ENCODE data around the gene ARPC1B. TPM values are rescaled to one million over a fixed set of nuclear protein-coding genes. Genes with fewer than 3 reads are reported as not detected.
"Not testable (repeated sequence)": the region's sequence is repeated elsewhere in the genome, so short reads cannot be mapped to it uniquely, and the experiment has no call there.

The ARPC1B gene
- polyA plus RNA-seq, 10 donors: 31.0 to 63.0 (median 40.4) TPM

DNA sequence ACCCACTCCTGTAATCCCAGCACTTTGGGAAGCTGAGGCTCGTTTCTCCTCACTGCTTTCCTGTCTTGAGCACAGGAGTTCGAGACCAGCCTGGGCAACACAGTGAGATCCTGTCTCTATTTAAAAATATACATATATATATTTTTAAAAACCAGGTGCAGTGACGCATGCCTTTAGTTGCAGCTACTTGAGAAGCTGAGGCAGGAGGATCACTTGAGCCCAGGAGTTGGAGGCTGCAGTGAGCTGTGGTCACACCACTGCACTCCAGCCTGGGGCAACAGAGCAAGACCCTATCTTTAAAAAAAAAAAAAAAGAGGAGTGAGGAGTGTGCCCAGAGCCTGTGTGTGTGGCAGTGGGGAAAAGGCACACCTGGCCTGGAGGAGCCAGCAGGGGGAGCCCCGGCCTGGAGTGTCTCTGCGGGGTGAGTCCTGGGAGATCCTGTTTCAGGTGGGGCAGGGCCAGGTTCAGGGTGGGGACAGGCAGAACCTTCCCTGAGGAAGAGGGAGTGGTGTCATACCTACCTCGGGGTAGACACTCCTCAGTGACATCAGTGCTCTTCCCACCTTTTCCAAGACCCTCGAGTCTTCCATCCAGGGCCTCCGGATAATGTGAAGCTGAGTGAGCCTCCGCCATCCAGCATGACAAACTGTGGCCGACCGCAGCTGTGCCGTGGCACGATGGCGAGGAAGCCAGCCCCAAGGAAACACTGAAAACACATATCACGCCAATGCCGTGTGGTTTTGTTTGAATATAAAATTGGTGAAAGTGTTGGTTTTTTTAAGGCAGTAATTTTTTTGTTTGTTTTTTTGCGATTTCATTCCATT is 9.0 kb upstream of the ARPC1B start:
- no peak for DNase-seq

DNA sequence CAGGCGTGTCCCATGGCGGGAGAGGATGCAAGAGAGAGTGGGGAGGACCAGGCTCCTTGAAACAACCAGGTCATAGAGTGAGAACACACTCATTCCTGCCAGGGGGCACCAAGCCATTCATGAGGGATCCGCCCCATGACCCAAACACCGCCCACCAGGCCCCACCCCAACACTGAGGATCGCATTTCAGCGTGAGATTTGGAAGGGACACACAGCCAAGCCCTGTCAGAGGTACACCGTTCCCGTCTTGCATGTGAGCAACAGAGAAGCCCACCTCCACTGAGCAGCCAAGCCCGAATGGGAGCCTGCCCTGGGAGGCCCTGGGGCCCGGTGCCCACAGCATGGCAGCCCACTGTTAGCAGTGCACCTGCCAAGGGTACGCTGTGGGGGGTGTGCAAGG is 7.9 kb upstream of the ARPC1B start:
- DNase-seq: no peak

DNA sequence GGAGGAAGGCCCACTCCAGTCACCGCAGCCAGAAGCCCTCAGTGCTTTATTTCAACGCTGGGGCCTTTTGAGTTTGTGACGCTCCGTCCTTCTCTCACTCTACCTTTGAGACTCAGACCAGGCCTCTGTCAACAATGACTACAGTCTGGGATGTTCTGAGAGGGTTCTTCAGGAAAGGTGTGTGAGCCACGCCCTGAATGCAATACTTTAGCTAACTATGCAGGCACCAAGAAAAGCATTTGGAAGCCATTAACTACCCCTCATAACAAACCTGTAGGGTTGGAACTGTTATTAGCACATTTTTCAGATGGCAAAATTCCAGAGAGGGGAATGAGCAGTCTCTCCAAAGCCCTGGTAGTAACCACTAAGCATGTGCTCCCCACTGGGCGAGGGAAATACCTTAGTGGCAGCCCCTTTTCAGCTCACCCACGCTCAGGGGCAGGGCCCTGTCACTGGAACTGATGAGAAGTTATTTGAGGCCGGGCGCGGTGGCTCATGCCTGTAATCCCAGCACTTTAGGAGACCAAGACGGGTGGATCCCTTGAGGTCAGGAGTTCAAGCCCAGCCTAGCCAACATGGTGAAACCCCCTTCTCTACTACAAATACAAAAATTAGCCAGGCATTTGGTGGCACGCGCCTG is 5.7 kb upstream of the ARPC1B start:
- DNase-seq: no peak

DNA sequence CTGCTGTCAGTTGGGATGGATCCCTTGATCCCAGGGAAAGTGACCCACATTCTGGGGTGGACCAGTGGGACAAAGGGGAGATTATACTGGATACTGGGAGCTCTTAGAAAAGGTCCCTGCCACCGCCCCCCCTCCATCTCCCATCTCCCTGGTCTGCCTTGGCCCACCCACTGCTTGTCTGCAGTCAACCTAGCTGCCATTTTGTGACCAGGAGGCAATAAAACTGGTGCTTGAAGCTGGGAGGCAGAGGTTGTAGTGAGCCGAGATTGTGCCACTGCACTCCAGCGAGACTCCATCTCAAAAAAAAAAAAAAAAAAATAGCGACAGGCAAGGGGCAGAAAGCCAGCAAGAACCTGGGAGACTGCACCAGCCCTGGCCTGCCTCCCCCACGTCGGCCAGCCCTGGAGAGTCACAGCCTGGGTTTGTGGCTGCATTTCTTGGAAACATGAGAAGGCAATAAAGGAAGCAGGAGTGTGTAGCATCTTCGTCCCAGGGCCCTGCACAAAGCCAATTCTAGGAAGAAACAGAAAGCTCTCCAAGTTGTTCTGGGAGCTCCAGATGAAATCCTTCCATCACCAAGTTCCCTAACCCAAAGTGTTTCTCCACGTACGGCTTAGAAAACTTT is 4.7 kb upstream of the ARPC1B start:
- peak in 2 of 3 donors; percentile 54 to 77 for DNase-seq

DNA sequence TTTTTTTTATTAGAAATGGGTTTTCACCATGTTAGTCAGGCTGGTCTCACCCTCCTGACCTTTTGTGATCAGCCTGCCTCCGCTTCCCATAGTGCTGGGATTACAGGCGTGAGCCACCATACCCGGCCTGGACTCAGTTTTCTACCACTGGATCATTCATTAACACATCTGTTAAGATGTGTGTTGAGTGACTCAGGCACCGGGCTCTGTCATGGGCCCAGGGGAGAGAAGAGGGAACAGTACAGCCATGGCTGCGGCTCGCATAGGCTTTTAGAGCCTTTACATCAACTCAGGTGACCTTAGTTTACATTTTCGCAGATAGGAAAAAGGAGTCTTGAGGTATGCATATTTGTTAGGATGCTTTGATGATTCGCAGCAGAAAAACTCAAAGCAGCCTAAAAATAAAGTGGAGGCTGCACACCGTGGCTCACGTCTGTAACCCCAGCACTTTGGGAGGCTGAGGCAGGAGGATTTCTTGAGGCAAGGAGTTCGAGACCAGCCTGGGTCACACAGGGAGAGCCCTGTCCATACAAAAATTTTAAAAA is 3.1 kb upstream of the ARPC1B start:
- no peak for DNase-seq

DNA sequence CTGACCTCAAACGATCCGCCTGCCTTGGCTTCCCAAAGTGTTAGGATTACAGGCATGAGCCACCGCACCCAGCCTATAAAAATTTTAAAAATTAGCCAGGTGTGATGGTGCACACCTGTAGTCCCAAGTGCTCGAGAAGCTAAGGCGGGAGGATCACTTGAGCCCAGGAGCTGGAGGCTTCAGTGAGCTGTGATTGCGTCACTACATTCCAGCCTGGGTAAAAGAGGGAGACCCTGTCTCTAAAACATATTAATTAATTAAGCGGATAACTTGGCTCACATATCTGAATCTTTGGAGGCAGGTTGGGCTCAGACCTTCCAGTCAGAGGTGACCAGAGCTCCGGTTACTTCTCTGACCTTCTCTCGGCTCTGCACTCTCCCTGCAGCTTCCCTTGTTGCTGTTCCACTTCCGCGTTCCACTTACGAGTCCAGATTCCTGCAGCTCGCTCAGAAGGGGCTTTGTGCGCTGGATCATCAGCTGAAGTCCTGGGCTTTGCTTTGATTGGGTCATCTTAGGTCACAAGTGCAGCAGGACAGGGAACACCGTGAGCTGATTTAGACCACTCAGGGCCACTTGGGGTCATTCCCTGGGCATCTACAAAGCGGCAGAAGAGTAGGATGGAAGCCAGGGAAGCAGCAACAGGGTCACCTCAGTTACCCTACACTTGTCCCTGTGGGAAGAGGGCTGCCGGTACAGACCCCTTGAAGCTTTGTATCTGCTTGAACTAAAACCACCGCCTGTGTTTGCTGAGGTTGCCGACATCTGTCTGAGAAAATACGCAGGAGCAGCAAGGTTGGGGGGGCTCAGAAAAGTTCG is 2.0 kb upstream of the ARPC1B start:
- no peak for DNase-seq

DNA sequence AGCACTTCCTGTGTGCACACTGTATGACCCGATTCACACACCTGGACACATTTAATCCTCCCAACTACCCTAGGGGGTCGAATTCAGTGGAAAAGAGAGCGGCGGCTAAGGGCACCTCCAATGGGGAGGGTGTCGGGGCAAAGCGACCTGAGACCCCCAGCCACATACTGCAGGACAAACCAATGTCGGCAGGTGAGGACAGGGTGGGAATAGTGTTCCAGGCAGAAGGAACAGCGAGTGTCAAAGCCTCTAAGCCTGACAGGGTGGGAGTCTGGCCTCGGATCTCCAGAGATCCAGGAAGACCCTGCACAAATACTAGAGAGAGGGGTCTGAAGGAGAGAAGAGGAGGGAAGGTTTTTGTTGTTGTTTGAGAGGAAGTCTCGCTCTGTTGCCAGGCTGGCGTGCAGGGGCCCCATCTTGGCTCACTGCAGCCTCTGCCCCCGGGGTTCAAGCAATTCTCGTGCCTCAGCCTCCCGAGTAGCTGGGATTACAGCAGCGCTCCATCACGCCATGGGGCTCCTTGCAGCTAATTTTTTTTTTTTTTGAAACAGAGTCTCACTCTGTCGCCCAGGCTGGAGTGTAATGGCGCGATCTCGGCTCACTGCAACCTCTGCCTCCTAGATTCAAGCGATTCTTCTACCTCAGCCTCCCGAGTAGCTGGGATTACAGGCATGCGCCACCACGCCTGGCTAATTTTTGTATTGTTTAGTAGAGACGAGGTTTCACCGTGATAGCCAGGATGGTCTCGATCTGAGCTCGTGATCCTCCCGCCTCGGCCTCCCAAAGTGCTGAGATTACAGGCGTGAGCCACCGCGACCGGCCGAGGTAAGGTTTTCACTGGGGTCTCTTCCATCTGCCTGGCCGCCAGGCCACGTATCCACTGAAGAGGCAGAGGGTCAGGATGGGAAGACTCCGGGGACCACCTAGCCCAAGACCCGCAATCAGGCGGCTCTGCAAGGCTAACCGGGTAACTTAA is 1.2 kb upstream of the ARPC1B start:
- no peak for DNase-seq

DNA sequence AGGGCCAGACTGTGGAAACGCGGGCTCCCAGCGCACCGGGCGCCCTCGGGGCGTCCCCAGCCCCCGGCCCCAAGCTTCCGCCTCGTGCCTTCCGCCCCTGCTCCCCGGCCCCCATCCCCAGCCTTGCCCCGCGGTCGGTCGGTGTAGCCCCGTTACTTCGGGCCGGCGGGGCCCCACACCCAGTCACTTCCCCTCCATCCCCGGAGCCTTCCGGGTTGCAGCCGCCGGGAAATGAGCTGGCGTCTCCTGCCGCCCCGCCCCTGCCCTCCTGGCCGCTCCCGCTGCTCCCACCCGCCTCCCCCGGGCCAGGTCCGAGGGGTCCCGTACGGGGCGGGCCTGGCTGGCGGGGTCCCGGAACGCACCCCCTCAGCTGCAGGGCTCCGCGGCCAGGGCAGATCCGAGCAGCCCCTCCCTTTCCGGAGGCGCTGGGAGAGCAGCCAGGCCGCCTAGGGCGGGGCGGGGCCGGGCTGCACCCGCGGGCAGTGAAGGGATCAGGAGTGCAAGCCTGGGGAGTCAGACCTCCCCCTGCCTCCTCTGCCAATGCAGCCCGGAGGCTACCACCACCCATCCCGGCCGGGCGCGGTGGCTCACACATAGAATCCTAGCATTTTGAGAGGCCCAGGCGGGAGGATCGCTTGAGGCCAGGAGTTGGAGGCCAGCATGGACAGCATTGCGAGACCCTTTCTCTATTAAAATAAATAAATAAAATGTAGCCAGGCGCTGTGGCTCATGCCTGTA is 709 bp downstream of the ARPC1B start:
- DNase-seq: peak in 2 of 3 donors; percentile 80 to 89

DNA sequence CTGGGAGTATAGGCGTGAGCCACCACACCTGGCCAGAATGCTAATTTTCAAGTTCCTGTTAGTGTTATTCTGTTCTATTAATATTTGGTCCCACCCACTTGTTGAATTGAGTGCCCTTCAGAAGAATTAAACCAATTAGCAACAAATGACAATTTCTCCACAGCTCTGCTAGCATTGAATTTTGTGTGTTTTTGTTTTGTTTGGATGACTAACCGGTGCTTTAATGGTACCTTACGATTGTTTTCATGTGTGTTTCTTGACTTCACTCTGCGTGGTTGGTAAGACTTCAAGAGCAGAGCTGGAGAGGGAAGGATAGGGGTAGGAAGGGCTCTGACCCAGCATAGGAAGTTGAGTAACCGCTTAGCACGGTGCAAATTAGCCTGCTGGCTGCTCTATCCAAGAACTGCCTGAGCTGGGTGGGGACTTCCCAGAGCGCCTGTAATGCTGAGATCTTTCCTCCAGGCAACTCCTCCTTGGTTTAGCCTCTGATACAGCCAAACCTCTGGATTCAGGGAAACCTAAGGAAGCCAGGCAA is 4.6 kb downstream of the ARPC1B start:
- DNase-seq: peak; percentile 62 to 89 (median 80)

DNA sequence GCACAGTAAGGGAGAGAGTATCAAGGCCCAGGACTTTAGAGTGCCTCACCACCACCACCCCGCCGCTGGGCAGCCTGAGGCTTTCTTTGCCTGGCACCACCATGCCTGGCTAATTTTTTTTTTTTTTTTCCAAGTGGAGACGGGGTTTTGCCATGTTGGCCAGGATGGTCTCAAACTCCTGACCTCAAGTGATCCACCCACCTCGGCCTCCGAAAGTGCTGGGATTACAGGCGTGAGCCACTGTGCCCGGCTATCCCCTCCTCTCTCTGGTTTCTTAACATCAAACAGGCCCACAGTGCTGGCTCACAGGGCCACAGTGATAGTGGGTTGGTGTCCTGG is 5.1 kb downstream of the ARPC1B start:
- DNase-seq: not testable (repeated sequence)

DNA sequence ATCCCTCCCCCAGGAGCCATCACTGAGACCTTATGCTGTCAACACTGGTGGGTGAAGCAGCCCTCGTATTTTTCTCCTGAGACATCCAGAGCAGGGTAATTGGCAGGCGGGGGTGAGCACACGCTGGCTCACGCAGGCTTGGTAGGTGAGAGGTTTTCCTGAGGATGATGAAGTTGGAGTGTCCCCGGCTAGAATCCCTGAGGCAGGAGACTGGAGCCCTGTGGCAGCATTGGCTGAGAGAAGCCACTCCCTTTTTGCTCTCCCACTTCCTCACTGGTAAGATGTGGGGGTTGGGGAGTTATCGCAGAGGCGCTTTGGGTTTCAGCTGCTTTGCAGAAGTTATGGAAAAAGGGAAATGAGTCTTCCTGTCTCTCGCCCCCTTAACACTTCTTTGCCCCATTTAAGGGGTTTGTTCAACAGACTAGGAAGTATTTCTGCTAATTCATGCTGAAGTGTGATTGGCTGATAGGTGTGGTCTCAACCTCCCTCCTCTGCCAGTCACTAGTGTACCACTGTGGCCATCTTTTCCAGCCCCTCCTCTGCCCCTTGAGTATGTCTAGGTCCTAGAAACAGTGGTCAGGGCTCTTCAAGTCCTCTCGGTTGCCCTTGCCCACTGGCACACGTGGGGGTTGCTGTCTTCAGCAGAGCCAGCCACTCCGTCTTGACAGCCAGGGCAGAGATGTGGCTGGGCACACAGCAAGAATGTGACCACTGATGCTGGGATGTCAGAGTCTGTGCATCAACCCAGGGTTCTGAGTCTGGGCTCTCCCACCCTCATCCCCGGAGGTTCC is 5.7 kb downstream of the ARPC1B start:
- peak in 2 of 3 donors; percentile 52 to 73 for DNase-seq

DNA sequence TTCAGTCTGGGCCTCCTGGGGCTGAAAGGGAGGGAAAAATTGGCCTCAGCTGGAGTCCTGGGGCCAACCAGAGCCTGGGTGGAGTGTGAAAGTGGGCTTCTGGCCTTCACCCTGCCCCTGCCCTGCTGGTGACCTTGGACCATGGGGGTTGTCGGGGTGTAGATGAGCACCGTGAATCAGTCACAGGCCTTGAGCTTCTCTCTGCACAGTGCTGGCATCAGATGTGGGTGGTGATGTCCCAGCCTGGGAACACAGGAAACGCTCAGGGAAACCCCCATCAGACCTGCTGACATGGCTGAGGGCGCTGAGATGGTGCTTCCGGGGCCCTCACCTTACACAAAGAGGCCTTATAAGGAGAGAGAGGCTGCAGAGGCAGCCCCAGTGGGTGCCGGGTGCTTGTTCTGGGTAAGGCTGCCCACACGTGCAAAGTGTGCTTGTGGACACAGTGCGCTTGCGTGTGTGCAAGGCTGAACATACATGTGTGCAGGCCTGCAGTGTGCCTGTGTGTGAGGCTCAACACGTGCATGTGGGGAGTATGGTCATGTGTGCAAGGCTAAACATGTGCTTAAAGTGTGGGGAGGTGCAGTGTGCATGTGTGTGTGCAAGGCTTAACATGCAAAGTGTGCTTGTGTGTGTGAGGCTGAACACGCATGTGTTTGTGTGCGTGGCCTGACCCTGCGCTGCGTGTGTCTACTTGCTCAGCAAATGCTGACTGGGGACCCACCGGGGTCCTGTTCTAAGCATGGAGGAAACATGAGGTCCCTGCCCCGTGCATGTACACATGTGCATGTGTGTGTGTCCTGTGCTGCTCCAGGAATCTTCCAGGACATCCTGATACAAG is 6.5 kb downstream of the ARPC1B start:
- no peak for DNase-seq

DNA sequence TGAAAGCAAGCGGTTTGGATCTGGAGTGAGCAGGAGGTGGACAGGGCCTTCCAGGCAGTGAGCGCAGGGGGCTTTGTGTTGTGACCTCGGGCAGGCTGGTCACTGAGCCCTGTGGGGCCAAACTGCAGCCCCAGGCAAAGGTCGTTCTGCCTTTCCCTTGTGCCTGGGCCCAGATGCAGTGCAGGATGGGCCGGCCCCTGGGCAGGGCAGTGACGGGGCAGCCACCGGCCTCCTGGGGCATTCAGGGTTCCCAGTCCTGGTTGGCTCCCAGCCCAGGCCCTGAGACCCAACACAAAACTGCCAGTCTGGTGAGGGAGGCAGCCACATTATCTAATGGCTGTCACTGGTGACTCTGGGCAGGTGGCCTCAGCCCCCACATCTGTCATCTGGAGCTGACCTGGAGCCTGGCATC is 7.1 kb downstream of the ARPC1B start:
- DNase-seq: no peak

DNA sequence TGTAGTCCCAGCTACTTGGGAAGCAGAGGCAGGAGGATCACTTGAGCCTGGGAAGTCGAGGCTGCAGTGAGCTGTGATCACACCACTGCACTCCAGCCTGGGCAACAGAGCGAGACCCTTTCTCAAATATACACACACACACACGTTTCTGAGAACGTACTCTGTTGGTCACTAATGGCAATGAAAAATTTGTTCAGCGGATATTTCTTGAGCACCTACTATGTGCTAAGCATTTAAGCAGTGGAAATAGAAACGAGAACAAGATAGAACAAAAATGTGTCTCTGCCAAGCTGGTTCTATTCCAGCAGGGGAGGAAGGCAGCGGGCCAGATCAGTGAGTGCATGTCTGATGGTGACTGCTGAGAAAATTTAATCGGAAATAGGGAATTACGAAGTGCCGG is 8.7 kb downstream of the ARPC1B start:
- no peak for DNase-seq

DNA sequence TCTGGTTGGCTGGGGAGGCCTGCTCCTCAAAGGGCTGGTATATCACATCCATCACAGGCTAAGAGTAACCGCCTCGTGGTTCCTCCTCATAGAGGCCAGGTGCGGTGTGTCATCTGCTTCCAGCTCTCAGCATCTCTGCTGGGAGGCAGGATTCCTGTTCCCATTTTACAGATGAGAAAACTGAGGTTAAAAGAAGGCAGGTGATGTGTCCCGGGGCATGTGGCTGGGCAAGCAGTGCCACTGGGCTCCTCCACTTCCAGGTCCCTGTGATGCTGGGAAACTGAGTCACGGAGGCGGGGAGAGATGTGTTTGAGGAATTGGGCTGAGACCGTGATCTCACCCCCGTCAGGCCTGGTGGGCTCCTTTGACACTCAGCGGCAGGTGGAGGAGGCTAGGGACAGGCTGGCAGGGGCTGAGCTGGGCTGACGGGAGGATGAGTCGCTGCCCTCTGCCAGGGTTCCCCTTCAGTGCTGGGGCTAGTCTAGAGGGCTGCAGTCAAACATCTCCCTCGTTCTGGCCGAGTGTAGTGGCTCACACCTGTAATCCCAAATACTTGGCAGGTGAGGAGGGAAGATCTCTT is 9.4 kb downstream of the ARPC1B start:
- no peak for DNase-seq

DNA sequence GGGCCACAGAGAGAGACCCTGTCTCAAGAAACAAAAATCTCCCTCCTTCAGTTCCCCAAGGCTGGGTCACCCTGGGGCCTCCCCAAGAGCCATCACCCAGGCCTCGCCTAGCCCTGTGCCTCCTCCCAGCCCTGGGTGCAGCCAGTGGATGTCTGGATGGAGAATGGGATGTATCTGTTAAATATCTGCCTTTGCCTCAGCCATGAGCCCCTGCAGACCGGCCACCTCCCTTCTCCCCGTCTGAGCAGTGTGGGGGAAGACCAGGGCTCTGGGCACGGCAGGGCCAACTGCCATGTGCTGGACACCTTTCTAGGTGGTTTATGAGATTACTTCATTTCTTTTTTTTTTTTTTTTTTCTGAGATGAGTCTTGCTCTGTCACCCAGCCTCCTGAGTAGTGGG is 10.0 kb downstream of the ARPC1B start:
- DNase-seq: no peak

DNA sequence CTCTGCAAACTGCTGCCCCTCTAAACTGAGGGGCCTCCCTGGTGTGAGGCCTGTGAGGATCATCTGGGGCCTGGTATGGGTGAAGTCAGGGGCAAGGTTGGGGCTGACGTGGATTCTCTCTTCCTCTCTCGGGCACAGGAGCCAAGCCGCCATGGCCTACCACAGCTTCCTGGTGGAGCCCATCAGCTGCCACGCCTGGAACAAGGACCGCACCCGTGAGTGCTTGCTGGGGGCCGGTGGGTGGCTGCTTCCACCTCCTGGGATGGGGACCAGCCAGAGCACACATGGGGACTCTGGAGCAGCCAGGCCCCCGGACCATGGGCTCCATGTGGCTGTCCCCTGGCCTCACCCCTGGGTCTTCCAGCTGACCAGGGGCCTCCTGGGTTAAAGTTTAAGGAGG is 11.0 kb downstream of the ARPC1B start:
- no peak for DNase-seq

Measured in muscle of back (tissue), 11 donors.